ENCODE measurements around the gene TJP1. TPM values are rescaled to one million over a fixed set of nuclear protein-coding genes. Genes with fewer than 3 reads are reported as not detected.
"Not testable (repeated sequence)": the region's sequence is repeated elsewhere in the genome, so short reads cannot be mapped to it uniquely, and the experiment has no call there.

Gene TJP1
- total RNA-seq, 1 donor from 2014 or later: 24.9 TPM

GRCh38 chr15:29800491-29801366, 21.5 kb downstream of the TJP1 start:
- DNase-seq (ENCODE audit: low spot score) (no peak), ATAC-seq (no peak)

- no peak for ATAC-seq
- DNase-seq (ENCODE audit: low spot score): no peak
Measured at GRCh38 chr15:29799859-29800258, 22.4 kb downstream of the TJP1 start.

- ATAC-seq (no peak), DNase-seq (ENCODE audit: low spot score) (no peak)
Measured at GRCh38 chr15:29795610-29796009, 26.7 kb downstream of the TJP1 start.

GRCh38 chr15:29792426-29793159, 29.7 kb downstream of the TJP1 start:
- DNase-seq (ENCODE audit: low spot score) (no peak), ATAC-seq (no peak)

DNA sequence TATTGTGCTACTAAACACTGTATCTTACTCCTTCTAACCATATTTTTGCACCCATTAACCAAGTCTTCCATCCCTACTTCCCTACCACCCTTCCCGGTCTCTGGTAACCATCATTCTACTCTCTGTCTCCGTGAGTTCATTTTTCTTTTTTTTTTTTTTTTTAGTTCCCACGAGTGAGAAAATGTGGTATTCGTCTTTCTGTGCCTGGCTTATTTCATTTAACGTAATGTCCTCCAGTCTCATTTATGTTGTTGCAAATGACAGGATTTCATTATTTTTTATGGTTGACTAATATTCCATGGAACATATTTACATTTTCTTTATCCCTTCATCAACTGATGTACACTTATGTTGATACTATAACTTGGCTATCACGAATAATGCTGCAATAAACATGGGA, 31.7 kb downstream of the TJP1 start:
- DNase-seq (ENCODE audit: low spot score) (no peak), ATAC-seq (no peak)

DNA sequence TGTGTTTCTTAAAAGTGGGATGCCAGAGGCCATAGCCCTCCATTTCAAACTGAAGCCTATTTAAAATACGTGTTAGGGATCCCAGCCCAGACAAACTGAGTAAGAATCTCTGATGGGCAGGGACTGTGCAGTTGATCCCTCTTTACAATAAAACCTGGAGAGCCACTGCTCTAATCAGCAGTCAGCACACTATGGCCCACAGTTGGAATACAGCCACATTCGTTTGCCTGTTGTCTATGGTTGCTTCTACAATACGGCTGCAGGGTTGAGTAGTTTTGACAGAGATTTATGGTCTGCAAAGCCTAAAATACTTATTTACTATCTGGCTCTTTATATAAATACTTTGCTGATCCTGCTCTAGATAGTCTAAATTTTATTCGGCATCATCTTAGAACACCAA, 32.4 kb downstream of the TJP1 start:
- no peak for DNase-seq (ENCODE audit: low spot score)

DNA sequence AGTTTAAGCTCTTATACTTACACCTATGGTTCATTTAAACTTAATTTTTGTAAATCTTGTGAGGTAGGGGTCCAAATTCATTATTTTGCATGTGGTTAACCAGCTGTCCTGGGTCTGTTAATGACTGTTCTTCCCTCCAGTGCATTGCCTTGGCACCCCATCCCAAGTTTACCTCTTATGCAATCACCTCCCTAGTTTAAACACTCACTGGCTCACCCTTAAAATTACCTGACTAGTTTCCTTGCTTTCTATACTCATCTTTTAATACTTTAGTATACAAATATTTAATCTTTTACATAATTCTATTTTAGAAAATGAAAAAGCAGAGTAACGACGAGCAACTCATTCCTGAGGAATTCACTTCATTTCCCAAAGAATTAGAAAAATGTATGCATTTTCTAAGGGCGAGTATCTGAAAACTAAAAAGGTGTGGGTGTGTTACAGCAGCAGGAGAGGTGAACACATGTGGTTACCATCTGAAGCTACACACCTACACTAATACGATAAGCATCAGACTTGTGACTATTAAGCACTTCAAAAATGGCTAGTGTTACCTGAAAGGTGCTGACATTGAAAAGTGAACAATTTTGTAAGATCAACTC, 33.7 kb downstream of the TJP1 start:
- ATAC-seq: peak; percentile 88
- DNase-seq (ENCODE audit: low spot score): no peak

More for the DNA sequence above, 32.4 kb downstream of the TJP1 start:
- ATAC-seq: no peak

GRCh38 chr15:29787767-29788166, 34.5 kb downstream of the TJP1 start:
- DNase-seq (ENCODE audit: low spot score) (no peak), ATAC-seq (no peak)

GRCh38 chr15:29785642-29786041, 36.6 kb downstream of the TJP1 start:
- ATAC-seq (no peak), DNase-seq (ENCODE audit: low spot score) (no peak)

- no peak for ATAC-seq
- DNase-seq (ENCODE audit: low spot score): no peak
Measured at GRCh38 chr15:29785136-29785535, 37.1 kb downstream of the TJP1 start.

GRCh38 chr15:29784413-29784812, 37.9 kb downstream of the TJP1 start:
- ATAC-seq: no peak
- no peak for DNase-seq (ENCODE audit: low spot score)

DNA sequence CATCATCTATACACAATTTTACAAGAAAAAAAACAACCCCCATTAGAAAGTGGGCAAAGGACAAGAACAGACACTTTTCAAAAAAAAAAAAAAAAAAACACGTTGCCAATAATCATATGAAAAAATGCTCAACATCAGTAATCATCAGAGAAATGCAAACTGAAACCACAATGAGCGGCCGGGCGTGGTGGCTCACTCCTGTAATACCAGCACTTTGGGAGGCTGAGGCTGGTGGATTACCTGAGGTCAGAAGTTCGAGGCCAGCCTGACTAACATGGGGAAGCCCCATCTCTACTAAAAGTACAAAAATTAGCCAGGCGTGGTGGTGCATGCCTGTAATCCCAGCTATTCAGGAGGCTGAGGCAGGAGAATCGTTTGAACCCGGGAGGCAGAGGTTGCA, 39.5 kb downstream of the TJP1 start:
- not testable (repeated sequence) for ATAC-seq; DNase-seq (ENCODE audit: low spot score)

DNA sequence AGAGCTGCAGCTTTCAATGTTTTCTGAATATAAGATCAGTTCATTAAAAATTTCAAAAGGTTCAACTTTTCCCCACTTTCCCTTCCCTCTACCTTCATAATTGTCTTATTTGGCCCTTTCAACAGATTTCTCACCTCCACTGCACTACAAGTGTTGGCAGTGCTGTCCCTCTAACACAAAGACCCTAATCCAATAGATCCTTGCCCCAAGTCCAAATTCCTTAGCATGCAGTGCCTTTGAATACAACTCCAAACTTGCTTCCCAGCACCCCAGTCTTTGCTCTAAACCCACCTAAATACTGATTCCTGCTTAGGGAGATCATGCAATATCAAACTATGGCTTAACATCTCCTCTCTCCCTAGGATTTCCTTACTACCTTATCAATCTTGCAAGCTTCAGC, 43.9 kb downstream of the TJP1 start:
- ATAC-seq (peak; percentile 15), DNase-seq (ENCODE audit: low spot score) (no peak)

DNA sequence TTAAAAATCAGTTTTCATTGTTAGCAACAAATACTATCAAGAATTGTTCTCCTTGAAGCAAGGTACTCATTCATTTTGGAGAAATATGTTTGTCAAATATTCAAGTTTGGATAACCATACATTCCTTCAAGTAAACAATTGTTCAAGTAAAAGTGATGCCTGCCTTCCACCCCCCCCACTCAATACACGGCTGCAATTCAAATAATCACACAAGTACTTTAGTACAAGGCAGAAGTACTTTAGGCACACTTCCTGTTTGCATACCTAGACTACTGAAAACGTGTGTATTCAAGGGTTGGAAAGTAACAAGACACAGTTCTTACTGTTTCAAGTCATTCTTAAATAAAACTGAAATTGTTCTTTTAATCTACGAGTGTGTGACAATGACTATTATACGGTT, 45.4 kb downstream of the TJP1 start:
- ATAC-seq: no peak
- no peak for DNase-seq (ENCODE audit: low spot score)

GRCh38 chr15:29774900-29775299, 47.4 kb downstream of the TJP1 start:
- ATAC-seq (no peak), DNase-seq (ENCODE audit: low spot score) (no peak)

GRCh38 chr15:29773816-29774215, 48.5 kb downstream of the TJP1 start:
- ATAC-seq (no peak), DNase-seq (ENCODE audit: low spot score) (no peak)

- DNase-seq (ENCODE audit: low spot score) (no peak), ATAC-seq (no peak)
Measured at GRCh38 chr15:29773000-29773399, 49.3 kb downstream of the TJP1 start.

DNA sequence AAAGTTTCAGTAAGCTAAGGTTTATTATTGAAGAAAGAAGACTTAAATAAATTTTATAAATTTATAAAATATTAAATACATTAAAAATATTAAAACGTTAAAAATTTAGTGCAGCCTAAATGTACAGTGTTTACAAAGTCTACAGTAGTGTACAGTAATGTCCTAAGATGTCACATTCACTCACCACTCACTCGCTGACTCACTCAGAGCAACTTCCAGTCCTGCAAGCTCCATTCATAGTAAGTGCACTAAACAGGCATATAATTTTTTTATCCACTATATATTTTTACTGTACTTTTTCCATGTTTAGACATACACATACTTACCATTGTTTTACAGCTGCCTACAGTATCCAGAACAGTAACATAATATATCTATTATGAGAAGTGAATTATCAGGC, 51.5 kb downstream of the TJP1 start:
- ATAC-seq: no peak
- DNase-seq (ENCODE audit: low spot score): no peak

- peak; percentile 69 for DNase-seq (ENCODE audit: low spot score)
- peak; percentile 93 for ATAC-seq
Measured at GRCh38 chr15:29765898-29766527, 56.3 kb downstream of the TJP1 start.

DNA sequence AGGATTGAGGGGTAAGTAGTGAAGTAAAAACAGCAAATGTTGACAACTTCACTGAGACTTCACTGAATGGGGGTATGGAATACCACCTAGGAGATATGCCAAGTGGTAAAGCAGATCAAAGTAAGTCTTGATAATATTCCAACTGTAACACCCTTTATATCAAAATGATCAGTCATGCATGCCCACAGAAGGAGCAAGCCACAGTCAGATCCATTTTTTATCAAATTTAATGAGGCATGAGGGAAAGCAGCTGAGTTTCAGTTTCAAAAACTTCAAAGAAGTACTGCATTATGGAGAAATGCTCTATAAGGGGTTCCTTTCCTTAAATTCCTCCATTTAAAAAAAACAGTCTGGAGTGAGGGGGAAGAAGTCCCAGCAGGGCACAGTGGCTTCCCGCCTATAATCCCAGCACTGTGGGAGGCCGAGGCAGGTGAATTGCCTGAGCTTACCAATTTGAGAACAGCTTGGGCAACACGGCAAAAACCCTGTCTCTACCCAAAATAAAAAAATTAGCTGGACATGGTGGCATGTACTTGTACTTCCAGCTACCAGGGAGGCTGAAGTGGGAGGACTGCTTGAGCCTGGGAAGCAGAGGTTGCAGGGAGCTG, 56.9 kb downstream of the TJP1 start:
- DNase-seq (ENCODE audit: low spot score) (no peak), ATAC-seq (no peak)

DNA sequence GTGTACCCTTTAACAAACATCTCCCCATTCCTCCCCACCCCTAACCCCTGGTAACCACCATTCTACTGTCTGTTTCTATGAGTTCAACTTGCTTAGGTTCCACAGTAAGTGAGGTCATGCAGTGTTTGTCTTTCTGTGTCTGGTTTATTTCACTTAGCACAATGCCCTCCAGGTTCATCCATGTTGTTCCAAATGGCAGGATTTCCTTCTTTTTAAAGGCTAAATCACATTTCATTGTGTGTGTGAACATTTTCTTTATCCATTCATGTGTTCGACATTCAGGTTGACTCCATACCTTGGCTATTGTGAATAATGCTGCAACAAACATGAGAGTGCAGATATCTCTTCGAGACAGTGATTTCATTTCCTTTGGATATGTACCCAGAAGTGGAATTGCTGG, 62.7 kb downstream of the TJP1 start:
- DNase-seq (ENCODE audit: low spot score) (no peak), ATAC-seq (no peak)

Measured in left lobe of liver (tissue), 2 donors.